Measurements from ENCODE around the gene WRAP53.

Gene WRAP53

GRCh38 chr17:7684851-7685532 is 3.3 kb upstream of the WRAP53 start:
- DNase-seq (ENCODE audit: low spot score) = no peak
- Histone ChIP-seq H3K4me3 (peak overlapping the region; percentile 91), H3K27ac (peak overlapping the region; percentile 95 to 96)
- no peak for TF ChIP-seq CTCF (IDR thresholded peaks at IDR 0.05)

GRCh38 chr17:7685533-7686221 is 2.6 kb upstream of the WRAP53 start:
- TF ChIP-seq CTCF (IDR thresholded peaks at IDR 0.05) = no peak
- Histone ChIP-seq H3K27ac (peak overlapping the region; percentile 95 to 96), H3K4me3 (peak overlapping the region; percentile 91)
- peak; percentile 94 for DNase-seq (ENCODE audit: low spot score)

- peak; percentile 85 for DNase-seq (ENCODE audit: low spot score)
- Histone ChIP-seq H3K27ac (peak overlapping the region; percentile 95 to 96), H3K4me3 (peak overlapping the region; percentile 91)
- no peak for TF ChIP-seq CTCF (IDR thresholded peaks at IDR 0.05)
Measured at GRCh38 chr17:7686222-7687071, 1.8 kb upstream of the WRAP53 start.

GRCh38 chr17:7687072-7687907 is 987 bp upstream of the WRAP53 start, which contains the start of gene TP53:
Gene TP53 (minus strand): TSS chr17:7687490. CDS start chr17:7676594, 10,896 bp downstream.
- no peak for TF ChIP-seq CTCF (IDR thresholded peaks at IDR 0.05)
- DNase-seq (ENCODE audit: low spot score) = peak; percentile 89
- Histone ChIP-seq H3K4me3 (peak within 1 kb of the TSS; percentile 91), H3K27ac (peak within 1 kb of the TSS; percentile 95 to 96)

GRCh38 chr17:7688808-7689316 is 585 bp downstream of the WRAP53 start:
- peak overlapping the region; percentile 20 to 95 for H3K27ac ChIP-seq

More at GRCh38 chr17:7688808-7689316, 585 bp downstream of the WRAP53 start:
- TF ChIP-seq CTCF (IDR thresholded peaks at IDR 0.05) = no peak
- DNase-seq (ENCODE audit: low spot score) = no peak
- peak overlapping the region; percentile 91 for H3K4me3 ChIP-seq

Data from coronary artery (tissue), 2 donors.